HFFc6 (cell line): ENCODE results near the gene IL36RN. TPM values are rescaled to one million over a fixed set of nuclear protein-coding genes. Genes with fewer than 3 reads are reported as not detected.

Experiments
- DNase-seq: peaks from one replicate; pipeline ENCODE4 v3.0.0-alpha.2; 2018
- H3K27ac Mint-ChIP-seq: 2 replicates; pipeline ENCODE4 v1.8.0; 2020; ENCODE audit warnings: mild to moderate bottlenecking, mixed read lengths
- H3K27me3 Mint-ChIP-seq: 2 replicates; pipeline ENCODE4 v1.8.0; 2021; ENCODE audit warnings: mild to moderate bottlenecking, moderate library complexity, mixed read lengths; ENCODE audit not compliant: insufficient read depth
- H3K36me3 Mint-ChIP-seq: 2 replicates; pipeline ENCODE4 v1.8.0; 2021; ENCODE audit warnings: low read depth, mixed read lengths
- H3K4me1 Mint-ChIP-seq: 2 replicates; pipeline ENCODE4 v1.8.0; 2020; ENCODE audit warnings: low read depth, mixed read lengths
- H3K4me3 Mint-ChIP-seq: 2 replicates; pipeline ENCODE4 v1.8.0; 2020; ENCODE audit warnings: mild to moderate bottlenecking, moderate library complexity, mixed read lengths
- H3K9me3 Mint-ChIP-seq: 2 replicates; pipeline ENCODE4 v1.8.0; 2020; ENCODE audit warnings: mild to moderate bottlenecking, mixed read lengths
- total RNA-seq, 6 experiments: library from RNA; stranded (reverse); fragmentation: NEBNext Ultra II Directional; extraction: Animal tissue kit (Norgen Biotek cat#: 25700); gene quantifications; 2 replicates in 1 of 6; 3 replicates in 5 of 6; pipeline ENCODE4 v1.2.3, GENCODE V29; 2021
- TF ChIP-seq, protein P1 (sequence below): fragments of 200-600 bp; sonication (generic); IDR thresholded peaks from 2 replicates; pipeline ENCODE4 v1.5.0; 2021; ENCODE audit warnings: antibody characterized with exemption, mild to moderate bottlenecking

IL36RN gene
- total RNA-seq, 6 experiments from 2014 or later, result not detected

DNA sequence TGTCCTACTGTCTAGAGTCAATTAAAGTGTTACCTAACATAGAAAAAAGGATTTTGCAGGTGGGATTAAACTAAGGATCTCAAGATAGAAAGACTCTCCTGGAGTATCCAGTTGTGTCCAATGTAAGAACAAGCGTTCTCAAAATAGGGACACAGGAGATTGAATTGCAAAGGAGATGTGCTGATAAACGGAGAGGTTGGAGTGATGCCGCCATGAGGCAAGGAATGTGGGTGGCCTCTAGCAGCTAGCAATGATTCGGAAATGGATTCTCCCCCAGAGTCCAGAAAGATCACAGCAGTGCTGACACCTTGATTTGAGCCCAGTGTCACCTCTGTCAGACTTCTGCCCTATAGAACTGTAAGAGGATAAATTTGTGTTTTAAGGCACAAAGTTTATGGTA is 44.3 kb downstream of the IL36RN start:
- H3K27ac Mint-ChIP-seq, result no peak overlapping the region
- H3K9me3 Mint-ChIP-seq, result no peaks in the 10 kb centered on the region
- H3K36me3 Mint-ChIP-seq, result no peaks in the 10 kb centered on the region
- TF ChIP-seq, protein P1, sequence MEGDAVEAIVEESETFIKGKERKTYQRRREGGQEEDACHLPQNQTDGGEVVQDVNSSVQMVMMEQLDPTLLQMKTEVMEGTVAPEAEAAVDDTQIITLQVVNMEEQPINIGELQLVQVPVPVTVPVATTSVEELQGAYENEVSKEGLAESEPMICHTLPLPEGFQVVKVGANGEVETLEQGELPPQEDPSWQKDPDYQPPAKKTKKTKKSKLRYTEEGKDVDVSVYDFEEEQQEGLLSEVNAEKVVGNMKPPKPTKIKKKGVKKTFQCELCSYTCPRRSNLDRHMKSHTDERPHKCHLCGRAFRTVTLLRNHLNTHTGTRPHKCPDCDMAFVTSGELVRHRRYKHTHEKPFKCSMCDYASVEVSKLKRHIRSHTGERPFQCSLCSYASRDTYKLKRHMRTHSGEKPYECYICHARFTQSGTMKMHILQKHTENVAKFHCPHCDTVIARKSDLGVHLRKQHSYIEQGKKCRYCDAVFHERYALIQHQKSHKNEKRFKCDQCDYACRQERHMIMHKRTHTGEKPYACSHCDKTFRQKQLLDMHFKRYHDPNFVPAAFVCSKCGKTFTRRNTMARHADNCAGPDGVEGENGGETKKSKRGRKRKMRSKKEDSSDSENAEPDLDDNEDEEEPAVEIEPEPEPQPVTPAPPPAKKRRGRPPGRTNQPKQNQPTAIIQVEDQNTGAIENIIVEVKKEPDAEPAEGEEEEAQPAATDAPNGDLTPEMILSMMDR, result no peak
- no peak overlapping the region for H3K4me3 Mint-ChIP-seq
- peaks cover 5% of the 10 kb centered on the region for H3K27me3 Mint-ChIP-seq
- peaks cover 18% of the 10 kb centered on the region for H3K4me1 Mint-ChIP-seq
- no peak for DNase-seq

DNA sequence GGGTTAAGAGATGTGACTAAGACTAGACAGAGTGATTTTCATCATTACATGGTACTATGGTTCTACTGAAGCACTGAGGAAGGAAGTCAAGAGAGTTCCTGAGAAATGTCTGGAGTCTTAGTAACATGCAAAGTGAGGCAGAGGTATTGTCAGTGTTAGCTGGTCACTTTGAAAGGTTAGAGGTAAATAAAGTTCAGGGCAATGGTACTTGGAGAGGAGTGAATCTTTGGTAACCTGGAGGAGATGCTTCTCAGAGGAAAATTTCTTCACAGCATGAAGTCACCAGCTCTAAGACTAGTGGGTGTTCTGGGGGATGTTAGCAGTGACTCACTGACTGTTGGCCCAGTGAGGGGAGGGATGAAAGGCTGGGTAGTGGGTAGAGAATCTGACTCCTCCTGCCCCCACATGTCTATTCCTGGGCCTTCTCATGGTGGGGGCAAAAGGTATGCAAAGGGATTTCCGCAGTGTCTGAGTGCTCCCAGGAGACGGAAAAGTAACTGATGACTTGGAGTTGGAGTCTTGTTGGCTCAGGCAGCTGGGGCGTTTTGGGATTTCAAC is 45.1 kb downstream of the IL36RN start:
- H3K36me3 Mint-ChIP-seq, result no peaks in the 10 kb centered on the region
- peaks cover 18% of the 10 kb centered on the region for H3K4me1 Mint-ChIP-seq
- TF ChIP-seq, protein P1, result no peak
- no peaks in the 10 kb centered on the region for H3K9me3 Mint-ChIP-seq
- H3K4me3 Mint-ChIP-seq, result no peak overlapping the region
- H3K27ac Mint-ChIP-seq, result no peak overlapping the region
- peaks cover 2% of the 10 kb centered on the region for H3K27me3 Mint-ChIP-seq
- no peak for DNase-seq

DNA sequence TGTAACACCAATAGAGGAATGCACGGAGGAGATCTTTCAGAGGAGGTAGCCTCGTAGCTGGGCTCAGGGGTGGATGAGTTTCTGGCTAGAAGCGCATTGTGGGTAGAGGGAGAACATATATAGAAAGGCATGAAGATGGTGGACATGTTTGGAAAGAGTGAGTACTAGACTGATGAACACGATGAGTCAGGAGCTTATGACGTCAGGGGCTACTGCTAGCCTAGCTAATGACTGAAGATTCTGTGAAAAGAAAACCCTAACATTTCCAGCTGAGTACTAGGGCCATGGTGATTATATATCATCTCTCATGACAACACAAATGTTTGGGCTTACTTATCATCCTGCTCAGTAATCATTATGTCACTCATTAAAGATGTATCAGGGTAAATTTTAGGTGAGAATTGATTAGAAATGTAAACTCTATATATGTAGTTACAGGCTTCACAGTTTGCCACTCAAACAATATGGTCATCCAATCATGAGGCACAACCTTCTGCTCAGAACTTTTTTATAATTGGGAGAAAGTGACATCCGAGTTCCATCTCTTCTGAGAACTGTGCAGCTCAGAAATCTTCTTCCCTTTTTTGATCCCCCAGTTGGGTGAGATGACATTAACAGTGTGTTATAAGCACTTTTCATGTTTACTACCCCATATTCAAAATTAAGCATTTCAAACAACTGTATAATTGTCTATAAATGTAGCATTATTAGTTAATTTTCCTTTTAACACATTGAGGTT is 46.2 kb downstream of the IL36RN start:
- TF ChIP-seq, protein P1, result no peak
- Mint-ChIP-seq H3K4me3 (no peak overlapping the region), H3K27me3 (peaks cover 2% of the 10 kb centered on the region), H3K4me1 (peaks cover 18% of the 10 kb centered on the region), H3K27ac (no peak overlapping the region), H3K36me3 (no peaks in the 10 kb centered on the region), H3K9me3 (no peaks in the 10 kb centered on the region)
- DNase-seq, result peak; percentile 64

DNA sequence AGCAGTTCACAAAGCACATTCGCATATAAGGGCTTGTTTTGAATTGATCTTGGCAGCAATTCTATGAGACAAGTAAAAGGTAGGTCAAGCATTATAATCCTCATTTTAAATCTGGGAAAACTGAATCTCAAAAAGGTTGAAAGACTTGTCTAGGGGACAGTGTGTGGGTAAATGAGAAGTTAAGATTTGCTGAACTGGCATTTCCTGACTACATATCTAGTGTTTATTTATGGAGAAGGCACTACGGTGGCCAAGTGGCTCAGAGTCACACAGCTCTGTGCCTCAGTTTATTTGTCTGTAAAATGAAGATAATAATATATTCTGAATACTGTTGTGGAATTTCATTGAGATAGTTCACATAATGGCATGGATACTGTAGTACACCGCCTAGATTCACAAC is 52.1 kb downstream of the IL36RN start:
- Mint-ChIP-seq H3K9me3 (no peaks in the 10 kb centered on the region), H3K4me3 (no peak overlapping the region), H3K27me3 (peaks cover 8% of the 10 kb centered on the region; the same call in 1 of the 2 replicates), H3K4me1 (no peaks in the 10 kb centered on the region), H3K36me3 (no peaks in the 10 kb centered on the region), H3K27ac (no peak overlapping the region)
- TF ChIP-seq, protein P1, result no peak
- no peak for DNase-seq

DNA sequence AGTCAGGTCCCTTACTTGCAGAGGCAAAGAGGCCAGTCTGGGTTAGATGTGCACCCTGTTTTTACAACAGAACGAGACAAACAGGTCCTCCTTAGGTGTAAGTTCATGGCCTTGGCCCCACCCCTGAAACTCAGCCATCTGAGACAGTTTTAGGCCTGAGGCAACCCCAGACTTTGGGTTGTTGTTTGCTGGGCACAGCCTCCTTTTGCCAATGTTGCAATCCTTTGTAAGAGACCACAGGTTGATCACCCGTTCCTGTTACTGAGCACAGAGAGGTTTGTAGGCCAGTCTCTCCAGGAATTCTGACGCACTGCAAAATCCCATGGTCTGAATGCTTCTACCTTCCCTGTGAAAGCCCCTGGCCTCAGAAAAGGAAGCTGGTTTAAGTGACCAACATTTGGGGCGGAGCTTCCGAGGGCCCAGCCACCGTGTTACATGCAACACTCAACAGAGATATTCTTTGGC is 52.9 kb downstream of the IL36RN start:
- no peak overlapping the region for H3K4me3 Mint-ChIP-seq
- TF ChIP-seq, protein P1, result no peak
- H3K9me3 Mint-ChIP-seq, result no peaks in the 10 kb centered on the region
- no peak for DNase-seq
- no peak overlapping the region for H3K27ac Mint-ChIP-seq
- peaks cover 8% of the 10 kb centered on the region; the same call in 1 of the 2 replicates for H3K27me3 Mint-ChIP-seq
- H3K36me3 Mint-ChIP-seq, result no peaks in the 10 kb centered on the region
- H3K4me1 Mint-ChIP-seq, result no peaks in the 10 kb centered on the region
